Lower lobe of right lung (tissue), 2 donors: ENCODE data around the gene BMPR1A. TPM values are rescaled to one million over a fixed set of nuclear protein-coding genes. Genes with fewer than 3 reads are reported as not detected.
A peak's percentile ranks its signal among the peaks of the same experiment; 100 is the strongest.

ENCODE experiments used
- ATAC-seq, 2 donors: fragments of 200-7000 bp; cut with Tn5 transposase; one replicate each; pipeline ENCODE4 v1.9.1; 2020 to 2022; ENCODE audit warnings: mild to moderate bottlenecking in 2 of 2, moderate library complexity in 2 of 2
- DNase-seq: peaks from one replicate; pipeline ENCODE4 v3.0.0-alpha.2; 2020
- H3K27ac ChIP-seq: fragments of 200-600 bp; one replicate; pipeline ENCODE4 v1.8.0; 2022
- H3K27me3 ChIP-seq: fragments of 200-600 bp; one replicate; pipeline ENCODE4 v1.8.0; 2022; ENCODE audit warnings: low read depth
- H3K36me3 ChIP-seq: fragments of 200-600 bp; one replicate; pipeline ENCODE4 v1.8.0; 2022; ENCODE audit warnings: mild to moderate bottlenecking
- H3K4me1 ChIP-seq: fragments of 200-600 bp; one replicate; pipeline ENCODE4 v1.8.0; 2022
- H3K4me3 ChIP-seq: fragments of 200-600 bp; one replicate; pipeline ENCODE4 v1.8.0; 2022; ENCODE audit warnings: mild to moderate bottlenecking
- H3K9me3 ChIP-seq: fragments of 200-600 bp; one replicate; pipeline ENCODE4 v1.8.0; 2022
- intact Hi-C: fragments of 100-400 bp; cut with DNase I; formaldehyde crosslinking; loops from one replicate; pipeline ENCODE4 v1.11.0; 2022
- long read RNA-seq: library from polyadenylated mRNA; unstranded; transcript quantifications from one replicate; pipeline ENCODE4 v2.0.0, GENCODE V29; 2021
- total RNA-seq: library from RNA; stranded (reverse); fragmentation: NEBNext Ultra II Directional; extraction: Animal tissue kit (Norgen Biotek cat#: 25700); gene quantifications from one replicate; pipeline ENCODE4 v1.2.1, GENCODE V29; 2021
- TF ChIP-seq, protein P1 (sequence below): fragments of 200-600 bp; IDR thresholded peaks from one replicate; pipeline ENCODE4 v1.8.0; 2022; ENCODE audit warnings: antibody characterized with exemption, mild to moderate bottlenecking
- donor health status: DM: no; HTN: yes; CAD: no; lungs with severe emphysema.

The BMPR1A gene
- 37.0 TPM for total RNA-seq
- long read RNA-seq, full-length matches to known transcripts = 14 of 31 reads
- long read RNA-seq, partial matches to known transcripts = 3 of 31 reads
- long read RNA-seq, other reads (novel, unspliced or antisense) = 14 of 31 reads

DNA sequence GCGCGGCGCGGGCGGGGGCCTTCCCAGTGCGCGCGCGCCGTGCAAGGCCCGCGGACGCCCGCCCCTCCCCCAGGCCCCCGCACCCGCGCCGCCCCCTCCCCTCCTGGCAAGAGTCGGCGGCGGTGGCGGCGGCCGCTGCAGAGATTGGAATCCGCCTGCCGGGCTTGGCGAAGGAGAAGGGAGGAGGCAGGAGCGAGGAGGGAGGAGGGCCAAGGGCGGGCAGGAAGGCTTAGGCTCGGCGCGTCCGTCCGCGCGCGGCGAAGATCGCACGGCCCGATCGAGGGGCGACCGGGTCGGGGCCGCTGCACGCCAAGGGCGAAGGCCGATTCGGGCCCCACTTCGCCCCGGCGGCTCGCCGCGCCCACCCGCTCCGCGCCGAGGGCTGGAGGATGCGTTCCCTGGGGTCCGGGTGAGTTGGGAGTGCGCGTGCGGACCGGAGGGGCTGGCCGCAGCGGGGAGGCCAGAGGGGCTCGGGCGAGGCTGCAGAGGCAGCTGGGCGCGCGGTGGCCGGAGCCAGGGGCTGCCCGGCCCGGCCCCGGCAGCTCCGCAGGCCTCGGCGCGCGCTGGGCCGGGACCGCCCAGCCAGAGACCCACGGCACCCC is at the start of gene BMPR1A:
BMPR1A (plus strand) TSS at position 109 of the 602 bp plus-strand sequence. CDS start 119,400 bp downstream, outside the sequence.
- no peaks in the 10 kb centered on the region for H3K36me3 ChIP-seq
- H3K27ac ChIP-seq = peak within 1 kb of the TSS; percentile 97
- peaks cover 21% of the 10 kb centered on the region for H3K27me3 ChIP-seq
- DNase-seq (no peak), ATAC-seq (peak; percentile 37 to 49)
- peaks cover 7% of the 10 kb centered on the region for H3K4me1 ChIP-seq
- H3K4me3 ChIP-seq = peak within 1 kb of the TSS; percentile 82
- no peaks in the 10 kb centered on the region for H3K9me3 ChIP-seq
- TF ChIP-seq, protein P1, sequence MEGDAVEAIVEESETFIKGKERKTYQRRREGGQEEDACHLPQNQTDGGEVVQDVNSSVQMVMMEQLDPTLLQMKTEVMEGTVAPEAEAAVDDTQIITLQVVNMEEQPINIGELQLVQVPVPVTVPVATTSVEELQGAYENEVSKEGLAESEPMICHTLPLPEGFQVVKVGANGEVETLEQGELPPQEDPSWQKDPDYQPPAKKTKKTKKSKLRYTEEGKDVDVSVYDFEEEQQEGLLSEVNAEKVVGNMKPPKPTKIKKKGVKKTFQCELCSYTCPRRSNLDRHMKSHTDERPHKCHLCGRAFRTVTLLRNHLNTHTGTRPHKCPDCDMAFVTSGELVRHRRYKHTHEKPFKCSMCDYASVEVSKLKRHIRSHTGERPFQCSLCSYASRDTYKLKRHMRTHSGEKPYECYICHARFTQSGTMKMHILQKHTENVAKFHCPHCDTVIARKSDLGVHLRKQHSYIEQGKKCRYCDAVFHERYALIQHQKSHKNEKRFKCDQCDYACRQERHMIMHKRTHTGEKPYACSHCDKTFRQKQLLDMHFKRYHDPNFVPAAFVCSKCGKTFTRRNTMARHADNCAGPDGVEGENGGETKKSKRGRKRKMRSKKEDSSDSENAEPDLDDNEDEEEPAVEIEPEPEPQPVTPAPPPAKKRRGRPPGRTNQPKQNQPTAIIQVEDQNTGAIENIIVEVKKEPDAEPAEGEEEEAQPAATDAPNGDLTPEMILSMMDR = no peak
- intact Hi-C loops = no loop called here

DNA sequence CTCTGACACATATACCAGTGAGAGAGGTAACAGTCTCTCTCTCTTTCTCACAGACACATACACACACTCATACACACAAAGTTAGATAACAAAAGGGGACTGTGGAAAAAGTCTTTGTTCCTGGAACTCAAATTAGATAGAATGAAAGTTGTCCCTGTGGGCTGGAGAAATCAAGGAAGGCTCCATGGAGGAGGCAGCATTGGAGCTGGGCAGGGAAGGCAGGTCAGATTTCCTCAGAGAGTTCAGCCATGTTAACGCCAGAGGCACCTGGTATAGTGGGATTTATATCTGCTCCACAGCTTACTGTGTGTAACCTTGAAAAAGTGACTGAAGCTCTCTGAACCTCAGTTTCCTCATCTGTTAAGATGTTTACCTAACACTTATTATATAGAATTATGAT is 49.4 kb upstream of the BMPR1A start:
- TF ChIP-seq, protein P1 = no peak
- intact Hi-C loops = no loop called here
- peaks cover 6% of the 10 kb centered on the region for H3K4me1 ChIP-seq
- DNase-seq (no peak), ATAC-seq (no peak)
- no peak overlapping the region for H3K27ac ChIP-seq
- no peak overlapping the region for H3K4me3 ChIP-seq
- no peaks in the 10 kb centered on the region for H3K36me3 ChIP-seq
- H3K27me3 ChIP-seq = peaks cover 4% of the 10 kb centered on the region
- H3K9me3 ChIP-seq = no peaks in the 10 kb centered on the region

DNA sequence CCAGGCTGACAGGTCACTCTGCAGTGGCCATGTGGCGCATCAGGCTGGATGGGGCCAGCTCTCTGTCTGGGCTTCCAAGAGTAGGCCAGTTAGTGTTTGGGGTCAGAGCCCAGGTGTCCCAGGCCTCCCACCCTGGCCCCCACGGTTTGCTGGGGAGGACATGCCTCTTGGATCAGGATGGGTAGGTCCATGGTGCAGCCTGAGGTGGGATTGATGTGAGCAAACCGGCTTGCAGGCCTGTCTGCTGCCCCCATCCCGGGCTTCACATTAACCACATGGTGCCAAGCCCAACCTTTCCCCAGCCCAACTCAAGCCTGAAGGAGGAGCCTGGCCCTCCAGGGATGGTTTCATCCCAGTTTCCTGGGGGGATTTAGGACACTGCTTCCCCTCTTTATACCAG is 48.9 kb upstream of the BMPR1A start:
- DNase-seq (no peak), ATAC-seq (no peak)
- H3K36me3 ChIP-seq = no peaks in the 10 kb centered on the region
- H3K4me1 ChIP-seq = peaks cover 11% of the 10 kb centered on the region
- H3K27me3 ChIP-seq = peaks cover 4% of the 10 kb centered on the region
- H3K27ac ChIP-seq = no peak overlapping the region
- H3K4me3 ChIP-seq = no peak overlapping the region
- TF ChIP-seq, protein P1 = no peak
- no peaks in the 10 kb centered on the region for H3K9me3 ChIP-seq
- intact Hi-C loops = no loop called here

DNA sequence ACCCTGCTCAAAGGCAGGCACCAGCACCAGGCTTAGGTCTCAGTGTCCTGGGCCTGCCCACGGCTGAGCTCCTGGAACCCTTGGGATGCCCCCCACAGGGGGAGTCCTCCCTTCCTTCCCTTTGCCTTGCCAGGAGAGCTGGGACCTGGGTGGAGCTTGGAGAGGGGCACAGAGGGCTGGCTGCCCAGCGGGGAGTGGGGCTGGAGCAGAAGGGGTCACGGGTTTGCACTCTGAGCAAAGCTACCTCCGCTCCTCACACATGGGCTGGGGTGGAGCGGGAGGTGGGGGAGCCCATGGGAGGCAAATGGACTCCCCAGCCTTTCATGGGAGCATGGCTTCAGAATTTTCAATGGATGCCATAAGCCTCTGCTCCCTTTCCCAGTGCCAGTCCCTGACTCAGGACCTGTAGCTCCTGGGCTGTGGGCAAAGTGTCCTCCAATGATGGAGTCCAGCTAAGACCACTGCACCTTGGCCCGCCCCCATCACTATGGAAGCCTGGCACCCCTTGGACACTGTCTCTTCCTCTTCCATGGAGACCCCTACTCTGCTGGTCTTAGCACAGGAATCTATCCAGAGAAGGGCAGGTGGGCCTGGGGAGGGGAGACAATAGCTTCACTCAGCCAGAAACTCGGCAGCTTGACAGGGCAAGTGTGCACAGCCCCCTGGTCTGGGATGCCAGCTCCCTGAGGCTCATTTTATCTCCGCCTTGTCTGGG is 48.2 kb upstream of the BMPR1A start:
- peaks cover 14% of the 10 kb centered on the region for H3K4me1 ChIP-seq
- DNase-seq (no peak), ATAC-seq (no peak)
- H3K36me3 ChIP-seq = no peaks in the 10 kb centered on the region
- TF ChIP-seq, protein P1 = no peak
- intact Hi-C loops = no loop called here
- H3K27me3 ChIP-seq = peaks cover 4% of the 10 kb centered on the region
- H3K9me3 ChIP-seq = no peaks in the 10 kb centered on the region
- H3K27ac ChIP-seq = no peak overlapping the region
- H3K4me3 ChIP-seq = no peak overlapping the region

DNA sequence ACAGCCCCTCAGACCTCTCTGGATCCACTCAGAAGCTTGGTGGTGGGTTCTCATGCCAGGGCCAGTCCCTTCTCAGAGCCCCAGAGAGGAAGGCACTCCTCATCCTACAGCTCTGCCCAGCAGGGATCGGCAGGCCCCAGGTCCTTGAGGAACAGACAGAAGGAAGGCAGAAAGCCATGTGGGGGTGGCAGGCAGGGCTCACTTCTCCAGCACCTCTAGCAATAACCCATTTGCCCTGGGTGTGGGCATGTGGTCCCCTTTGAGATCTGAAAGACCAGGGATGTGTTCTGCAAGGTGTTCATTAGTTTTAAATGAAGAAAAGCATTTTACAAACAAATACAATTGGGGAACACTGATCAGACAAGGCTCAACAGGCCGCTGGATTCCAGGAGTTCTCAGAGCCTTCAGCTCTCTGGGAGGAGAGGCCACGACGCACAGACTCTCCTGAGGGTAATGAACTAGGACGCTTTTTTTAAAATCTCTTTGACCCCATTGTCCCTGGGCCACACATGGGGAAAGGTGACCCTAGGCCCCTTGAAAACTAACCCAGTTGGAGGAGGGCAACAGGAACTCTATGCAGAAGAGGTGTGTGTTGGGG is 47.5 kb upstream of the BMPR1A start:
- intact Hi-C loops = no loop called here
- no peak for DNase-seq
- no peak overlapping the region for H3K4me3 ChIP-seq
- no peaks in the 10 kb centered on the region for H3K9me3 ChIP-seq
- TF ChIP-seq, protein P1 = no peak
- ATAC-seq = no peak
- no peaks in the 10 kb centered on the region for H3K36me3 ChIP-seq
- H3K27me3 ChIP-seq = peaks cover 4% of the 10 kb centered on the region
- no peak overlapping the region for H3K27ac ChIP-seq
- H3K4me1 ChIP-seq = peaks cover 14% of the 10 kb centered on the region
